Measurements from ENCODE around the gene STAMBP. TPM values are rescaled to one million over a fixed set of nuclear protein-coding genes. Genes with fewer than 3 reads are reported as not detected.
A peak's percentile ranks its signal among the peaks of the same experiment; 100 is the strongest.

The STAMBP gene
- polyA plus RNA-seq, 1 donor from 2014 or later = 69.1 TPM

DNA sequence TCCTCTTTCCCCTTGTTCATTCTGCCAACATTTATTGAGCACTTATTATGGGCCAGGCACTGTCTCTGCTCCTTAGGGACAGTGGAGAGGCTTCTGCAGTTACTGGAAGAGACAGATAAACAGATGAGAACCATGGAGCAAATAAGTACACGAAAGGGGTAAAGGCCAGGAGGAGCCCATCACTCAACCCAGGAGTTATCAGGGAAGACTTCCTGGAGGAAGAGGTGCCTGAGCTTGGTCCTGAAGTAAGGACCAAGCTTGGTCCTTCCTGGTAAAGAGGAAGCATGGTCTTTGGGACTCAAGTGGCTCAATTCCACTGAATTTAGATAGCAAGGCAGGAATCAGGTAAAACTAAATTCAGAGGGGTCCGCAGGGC, 65.7 kb downstream of the STAMBP start:
- no peak overlapping the region for H3K27ac ChIP-seq (ENCODE audit: low read length)
- no peaks in the 10 kb centered on the region for H3K27me3 ChIP-seq (ENCODE audit: insufficient read depth, low read depth, low read length)
- TF ChIP-seq CTCF (IDR thresholded peaks at IDR 0.05; ENCODE audit: poor library complexity, severe bottlenecking) = no peak
- no peak for TF ChIP-seq EP300 (conservative IDR thresholded peaks at IDR 0.05; ENCODE audit: poor library complexity, severe bottlenecking)
- no peak for TF ChIP-seq EZH2 (IDR thresholded peaks at IDR 0.05; ENCODE audit: borderline replicate concordance, insufficient read depth, low read length, poor library complexity, severe bottlenecking)
- no peak for TF ChIP-seq POLR2AphosphoS5 (IDR thresholded peaks at IDR 0.05)
- no peak for TF ChIP-seq SMC3 (conservative IDR thresholded peaks at IDR 0.05; ENCODE audit: poor library complexity)
- no peak for TF ChIP-seq MXI1 (conservative IDR thresholded peaks at IDR 0.05; ENCODE audit: poor library complexity, severe bottlenecking)
- TF ChIP-seq RAD21 (conservative IDR thresholded peaks at IDR 0.05) = no peak
- TF ChIP-seq REST (IDR thresholded peaks at IDR 0.05; ENCODE audit: borderline replicate concordance) = no peak
- TF ChIP-seq TAF1 (IDR thresholded peaks at IDR 0.05; ENCODE audit: low read depth) = no peak
- no peaks in the 10 kb centered on the region for H3F3A ChIP-seq (ENCODE audit: insufficient read depth, low read length, poor library complexity, severe bottlenecking)
- H3K9me2 ChIP-seq (ENCODE audit: insufficient read depth, low read length) = no peaks in the 10 kb centered on the region
- H3K4me2 ChIP-seq (ENCODE audit: low read length) = no peak overlapping the region
- H2AFZ ChIP-seq (ENCODE audit: low read depth, low read length) = no peak overlapping the region
- H3K36me3 ChIP-seq (ENCODE audit: insufficient read depth, low read length) = no peaks in the 10 kb centered on the region
- no peaks in the 10 kb centered on the region for H4K20me1 ChIP-seq (ENCODE audit: insufficient read depth)
- no peak overlapping the region for H3K9ac ChIP-seq (ENCODE audit: low read length)
- no peaks in the 10 kb centered on the region for H3K79me2 ChIP-seq (replicated peaks; ENCODE audit: insufficient read depth, low read length)
- no peaks in the 10 kb centered on the region for H3K9me3 ChIP-seq (ENCODE audit: low read length)
- no peak overlapping the region for H3K4me3 ChIP-seq (ENCODE audit: low read length)

DNA sequence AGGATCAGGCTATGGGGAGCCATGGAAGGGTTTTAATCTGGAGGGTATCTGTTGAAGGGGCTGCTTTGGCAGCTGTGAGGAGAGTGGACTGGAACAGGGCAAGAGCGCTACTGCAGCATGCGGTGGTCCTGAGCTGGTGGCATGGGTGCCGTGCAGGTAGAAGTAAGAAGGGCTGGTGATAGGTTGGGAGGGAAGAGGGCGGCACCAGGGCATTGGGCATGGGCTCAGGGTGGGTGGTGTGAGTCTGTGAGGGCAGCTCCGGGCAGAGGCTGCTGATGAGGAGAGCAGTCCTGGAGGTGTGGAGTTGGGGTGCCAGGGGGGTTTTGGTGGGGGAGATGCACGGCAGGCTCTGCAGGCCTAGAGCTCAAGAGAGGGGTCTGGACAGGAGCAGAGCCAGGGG, 66.1 kb downstream of the STAMBP start:
- no peaks in the 10 kb centered on the region for H3K9me2 ChIP-seq (ENCODE audit: insufficient read depth, low read length)

More for the DNA sequence above, 66.1 kb downstream of the STAMBP start:
- Histone ChIP-seq H3K36me3 (ENCODE audit: insufficient read depth, low read length) (no peaks in the 10 kb centered on the region), H3K9me3 (ENCODE audit: low read length) (no peaks in the 10 kb centered on the region), H2AFZ (ENCODE audit: low read depth, low read length) (no peak overlapping the region), H3K27ac (ENCODE audit: low read length) (peak overlapping the region; percentile 18), H3K9ac (ENCODE audit: low read length) (no peak overlapping the region), H3K4me2 (ENCODE audit: low read length) (no peak overlapping the region), H4K20me1 (ENCODE audit: insufficient read depth) (no peaks in the 10 kb centered on the region), H3K4me3 (ENCODE audit: low read length) (no peak overlapping the region), H3K79me2 (replicated peaks; ENCODE audit: insufficient read depth, low read length) (no peaks in the 10 kb centered on the region), H3K27me3 (ENCODE audit: insufficient read depth, low read depth, low read length) (no peaks in the 10 kb centered on the region), H3F3A (ENCODE audit: insufficient read depth, low read length, poor library complexity, severe bottlenecking) (no peaks in the 10 kb centered on the region)
- TF ChIP-seq RAD21 (conservative IDR thresholded peaks at IDR 0.05) (no peak), TAF1 (IDR thresholded peaks at IDR 0.05; ENCODE audit: low read depth) (no peak), CTCF (IDR thresholded peaks at IDR 0.05; ENCODE audit: poor library complexity, severe bottlenecking) (no peak), SMC3 (conservative IDR thresholded peaks at IDR 0.05; ENCODE audit: poor library complexity) (no peak), POLR2AphosphoS5 (IDR thresholded peaks at IDR 0.05) (no peak), MXI1 (conservative IDR thresholded peaks at IDR 0.05; ENCODE audit: poor library complexity, severe bottlenecking) (no peak), EZH2 (IDR thresholded peaks at IDR 0.05; ENCODE audit: borderline replicate concordance, insufficient read depth, low read length, poor library complexity, severe bottlenecking) (no peak)
